Measurements from ENCODE around the gene CBX8. TPM values are rescaled to one million over a fixed set of nuclear protein-coding genes. Genes with fewer than 3 reads are reported as not detected.
A peak's percentile ranks its signal among the peaks of the same experiment; 100 is the strongest.

Gene CBX8
- total and polyA plus RNA-seq, 2 of the 13 experiments (the other 11 are each of a cell fraction or from before 2014, with no cell fraction given): 0.34 to 12.6 TPM

DNA sequence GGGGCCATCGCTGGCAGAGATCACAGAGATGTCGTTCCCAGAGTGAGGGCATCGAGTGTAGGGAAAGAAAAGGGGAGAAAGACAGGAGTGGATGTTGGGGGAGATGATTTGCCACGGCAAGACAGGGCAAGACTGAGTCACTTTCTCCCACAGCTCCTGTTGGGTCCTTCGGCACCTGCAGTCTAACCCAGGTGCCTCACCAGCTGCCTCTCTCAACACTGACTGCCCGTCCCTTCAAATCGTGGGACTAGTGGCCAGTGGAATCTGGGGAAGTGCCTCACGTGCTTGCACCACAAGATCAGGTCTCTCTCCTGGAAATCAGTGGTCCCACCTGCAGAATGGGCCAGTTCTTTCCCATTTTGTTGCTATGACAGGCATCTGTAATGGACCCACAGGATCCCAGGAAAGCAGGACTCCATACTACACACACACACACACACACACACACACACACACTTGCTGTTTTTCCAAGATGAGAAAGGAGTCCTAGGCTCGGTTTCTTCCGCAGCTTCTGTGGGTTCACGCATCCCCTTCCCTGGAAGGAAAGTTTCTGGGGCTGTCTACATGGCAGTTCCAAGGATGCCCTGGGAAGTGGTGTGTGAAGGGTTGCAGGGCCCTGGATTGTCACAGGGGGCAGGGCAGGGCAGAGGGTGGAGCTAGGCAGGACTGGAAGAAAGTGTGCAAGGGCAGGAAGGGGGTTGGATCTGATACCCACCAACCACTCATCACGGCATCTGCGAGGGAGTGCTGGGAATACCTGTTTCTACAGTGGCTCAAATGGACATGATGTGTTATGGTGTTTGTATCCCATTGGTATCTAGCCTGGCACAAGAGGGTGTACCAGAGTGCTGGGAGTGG, 10.2 kb upstream of the CBX8 start:
- Histone ChIP-seq H3K27me3 (ENCODE audit: control insufficient read depth in 1 of 2, insufficient read depth in 2 of 2, low read length in 2 of 2) (peaks cover 44 to 92% of the 10 kb centered on the region in 2 experiments), H2AFZ (ENCODE audit: low read length) (no peak overlapping the region), H3K79me2 (ENCODE audit: insufficient read depth, low read length) (no peaks in the 10 kb centered on the region), H3K27ac (ENCODE audit: extremely low read length, insufficient read depth, low read length) (no peak overlapping the region), H3K9me3 (ENCODE audit: low read length) (no peaks in the 10 kb centered on the region), H3K36me3 (replicated peaks in 1 of 2; ENCODE audit: control insufficient read depth in 1 of 2, insufficient read depth in 2 of 2, low read length in 2 of 2) (no peaks in the 10 kb centered on the region), H4K20me1 (ENCODE audit: insufficient read depth, low read length) (no peaks in the 10 kb centered on the region), H3K4me1 (ENCODE audit: insufficient read depth, low read length) (peaks cover 62% of the 10 kb centered on the region), H3K4me2 (ENCODE audit: low read depth, low read length) (no peak overlapping the region), H3K9ac (ENCODE audit: insufficient read depth, low read depth, low read length) (no peak overlapping the region), H3K4me3 (replicated peaks in 1 of 3; ENCODE audit: insufficient read depth in 1 of 3, low read depth in 2 of 3, low read length in 3 of 3) (no peak overlapping the region)
- WGBS (ENCODE audit: low lambda C conversion rate): 13% methylated on average over 11 of the region's 13 CpGs
- no TSS peak for BruUV-seq (replicated peaks)
- DNase-seq (ENCODE audit: low spot score): no peak
- POLR2A ChIA-PET: interaction anchor here (0.7 to 16.5 kb wide), 6 partner anchors 10 to 187 kb away, joined by 3 to 274 read pairs (median 8); partner anchors contain the start of genes CBX4 and CBX8
- no peak for ATAC-seq
- intact Hi-C loops (cut with micrococcal nuclease; ENCODE audit: unreplicated experiment) (no loop called here), in situ Hi-C loops (cut with HindIII; ENCODE audit: extremely low pct_ligation_motif_present, low pct_unique_long_range_greater_than_20kb) (loop anchor here (5.0 kb wide), 1 partner anchor 110 kb away; no protein-coding TSS in a partner anchor)
- CTCF ChIA-PET (ENCODE audit: low intra/inter-chr PET ratio, low total read pairs): no interaction called here
- no peak for FAIRE-seq
- TF ChIP-seq ZNF484 (CRISPR knock-in tag; IDR thresholded peaks at IDR 0.05; ENCODE audit: borderline replicate concordance, low read depth) (no peak), FOXC1 (CRISPR knock-in tag; IDR thresholded peaks at IDR 0.05; ENCODE audit: borderline replicate concordance) (no peak), ZNF431 (CRISPR knock-in tag; IDR thresholded peaks at IDR 0.05; ENCODE audit: borderline replicate concordance, low read depth) (no peak), TOPORS (CRISPR knock-in tag; IDR thresholded peaks at IDR 0.05) (no peak), ZMYM3 (CRISPR knock-in tag; IDR thresholded peaks at IDR 0.05) (no peak), ZNF629 (CRISPR knock-in tag; conservative IDR thresholded peaks at IDR 0.05) (peak; percentile 57), SSRP1 (CRISPR knock-in tag; IDR thresholded peaks at IDR 0.05) (no peak)

DNA sequence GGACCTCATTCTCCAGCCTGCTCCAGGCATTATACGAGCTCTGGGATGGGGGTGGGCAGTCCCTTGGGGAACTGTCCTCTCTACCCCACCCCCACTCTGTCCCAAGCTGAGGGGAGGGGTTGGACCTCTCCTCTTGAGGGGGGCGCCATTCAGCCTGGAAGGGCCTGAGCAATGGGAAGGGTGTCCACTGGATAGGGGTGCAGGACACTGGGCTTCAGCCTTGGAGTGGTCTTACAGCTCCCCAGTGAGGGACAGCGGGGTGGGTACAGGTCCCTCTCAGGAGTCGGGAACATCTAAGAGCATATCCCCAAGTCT, 9.5 kb upstream of the CBX8 start:
- Histone ChIP-seq H3K79me2 (ENCODE audit: insufficient read depth, low read length) (no peaks in the 10 kb centered on the region), H3K4me2 (ENCODE audit: low read depth, low read length) (no peak overlapping the region), H3K27ac (ENCODE audit: extremely low read length, insufficient read depth, low read length) (no peak overlapping the region), H3K9ac (ENCODE audit: insufficient read depth, low read depth, low read length) (no peak overlapping the region), H3K9me3 (ENCODE audit: low read length) (no peaks in the 10 kb centered on the region), H3K36me3 (replicated peaks in 1 of 2; ENCODE audit: control insufficient read depth in 1 of 2, insufficient read depth in 2 of 2, low read length in 2 of 2) (no peaks in the 10 kb centered on the region), H3K27me3 (ENCODE audit: control insufficient read depth in 1 of 2, insufficient read depth in 2 of 2, low read length in 2 of 2) (peaks cover 44 to 92% of the 10 kb centered on the region in 2 experiments), H3K4me1 (ENCODE audit: insufficient read depth, low read length) (peaks cover 61% of the 10 kb centered on the region), H3K4me3 (replicated peaks in 1 of 3; ENCODE audit: insufficient read depth in 1 of 3, low read depth in 2 of 3, low read length in 3 of 3) (no peak overlapping the region), H4K20me1 (ENCODE audit: insufficient read depth, low read length) (no peaks in the 10 kb centered on the region), H2AFZ (ENCODE audit: low read length) (no peak overlapping the region)
- in situ Hi-C loops (cut with HindIII; ENCODE audit: extremely low pct_ligation_motif_present, low pct_unique_long_range_greater_than_20kb) (loop anchor here (5.0 kb wide), 1 partner anchor 111 kb away; no protein-coding TSS in a partner anchor), intact Hi-C loops (cut with micrococcal nuclease; ENCODE audit: unreplicated experiment) (no loop called here)
- TF ChIP-seq, protein P1, sequence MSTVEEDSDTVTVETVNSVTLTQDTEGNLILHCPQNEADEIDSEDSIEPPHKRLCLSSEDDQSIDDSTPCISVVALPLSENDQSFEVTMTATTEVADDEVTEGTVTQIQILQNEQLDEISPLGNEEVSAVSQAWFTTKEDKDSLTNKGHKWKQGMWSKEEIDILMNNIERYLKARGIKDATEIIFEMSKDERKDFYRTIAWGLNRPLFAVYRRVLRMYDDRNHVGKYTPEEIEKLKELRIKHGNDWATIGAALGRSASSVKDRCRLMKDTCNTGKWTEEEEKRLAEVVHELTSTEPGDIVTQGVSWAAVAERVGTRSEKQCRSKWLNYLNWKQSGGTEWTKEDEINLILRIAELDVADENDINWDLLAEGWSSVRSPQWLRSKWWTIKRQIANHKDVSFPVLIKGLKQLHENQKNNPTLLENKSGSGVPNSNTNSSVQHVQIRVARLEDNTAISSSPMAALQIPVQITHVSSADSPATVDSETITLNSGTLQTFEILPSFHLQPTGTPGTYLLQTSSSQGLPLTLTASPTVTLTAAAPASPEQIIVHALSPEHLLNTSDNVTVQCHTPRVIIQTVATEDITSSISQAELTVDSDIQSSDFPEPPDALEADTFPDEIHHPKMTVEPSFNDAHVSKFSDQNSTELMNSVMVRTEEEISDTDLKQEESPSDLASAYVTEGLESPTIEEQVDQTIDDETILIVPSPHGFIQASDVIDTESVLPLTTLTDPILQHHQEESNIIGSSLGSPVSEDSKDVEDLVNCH (CRISPR knock-in tag; IDR thresholded peaks at IDR 0.05): no peak
- TF ChIP-seq CTCF (CRISPR knock-in tag; IDR thresholded peaks at IDR 0.05) (peak; percentile 39; the same call in 1 of the 2 replicates), STAG1 (CRISPR knock-in tag; IDR thresholded peaks at IDR 0.05) (peak; percentile 16; the same call in 1 of the 2 replicates)
- TF ChIP-seq, protein P2, sequence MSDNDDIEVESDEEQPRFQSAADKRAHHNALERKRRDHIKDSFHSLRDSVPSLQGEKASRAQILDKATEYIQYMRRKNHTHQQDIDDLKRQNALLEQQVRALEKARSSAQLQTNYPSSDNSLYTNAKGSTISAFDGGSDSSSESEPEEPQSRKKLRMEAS (IDR thresholded peaks at IDR 0.05): no peak
- FAIRE-seq: no peak
- 13% methylated on average over 4 of the region's 4 CpGs for WGBS (ENCODE audit: low lambda C conversion rate)
- CTCF ChIA-PET (ENCODE audit: low intra/inter-chr PET ratio, low total read pairs): no interaction called here
- POLR2A ChIA-PET: interaction anchor here (0.7 to 16.5 kb wide), 2 partner anchors 26 to 33 kb away, joined by 3 to 274 read pairs; partner anchors contain the start of gene CBX4
- DNase-seq (ENCODE audit: low spot score): no peak
- no peak for ATAC-seq
- BruUV-seq (replicated peaks): no TSS peak

Measured in HepG2 (cell line).